Erythroblast (primary cell): Measurements from ENCODE around the gene ARHGAP4.

Experiments used
- GATA1 ChIP-seq: IDR thresholded peaks from 2 replicates; pipeline ENCODE4 v1.6.1; 2011; ENCODE audit warnings: low read depth, mild to moderate bottlenecking, control low read depth, low read length, moderate library complexity
- POLR2A ChIP-seq: IDR thresholded peaks from 2 replicates; pipeline ENCODE4 v1.6.1; 2011; ENCODE audit warnings: mild to moderate bottlenecking, low read length

GRCh38 chrX:153931748-153932147 lies 5.7 kb upstream of the ARHGAP4 start:
- TF ChIP-seq POLR2A (no peak), GATA1 (no peak)
